A673 (cell line): ENCODE data around the gene ZC3H15.

Source experiments
- CTCF ChIP-seq: fragments of 300-800, 200-600 bp; sonication (generic); conservative IDR thresholded peaks from 2 replicates; pipeline ENCODE4 v1.5.1; 2017; ENCODE audit warnings: low read depth, mild to moderate bottlenecking, antibody characterized with exemption, low read length, moderate library complexity, mixed read lengths
- EZH2 ChIP-seq: fragments of 200-600 bp; sonication (generic); IDR thresholded peaks from 2 replicates; pipeline ENCODE4 v1.6.1; 2017; ENCODE audit warnings: borderline replicate concordance, low read depth, mild to moderate bottlenecking, mixed read lengths, antibody characterized with exemption, low read length; ENCODE audit not compliant: poor library complexity, severe bottlenecking

DNA sequence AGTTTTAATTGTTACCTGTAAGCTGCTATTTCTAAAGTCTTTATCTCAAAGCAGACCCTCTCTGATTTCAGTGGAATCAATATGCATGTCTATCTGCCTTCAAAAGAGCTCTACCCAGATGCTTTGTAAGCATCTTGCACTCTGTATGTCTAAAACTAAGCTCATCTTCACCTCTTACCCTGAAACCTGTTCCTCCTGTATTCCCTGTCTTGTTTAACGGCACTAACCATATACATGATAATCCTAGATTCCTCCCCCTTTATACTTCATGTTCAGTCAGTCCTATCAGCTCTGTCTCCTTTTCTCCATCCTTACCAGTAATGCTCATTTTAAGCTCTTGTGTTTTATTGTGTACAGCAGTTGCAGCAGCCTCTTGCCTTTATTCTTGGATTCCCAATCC is 12.8 kb downstream of the ZC3H15 start:
- no peak for TF ChIP-seq CTCF
- TF ChIP-seq EZH2 = no peak
